ENCODE measurements around the gene ICA1. TPM values are rescaled to one million over a fixed set of nuclear protein-coding genes. Genes with fewer than 3 reads are reported as not detected.
"Not testable (repeated sequence)": the region's sequence is repeated elsewhere in the genome, so short reads cannot be mapped to it uniquely, and the experiment has no call there.

The ICA1 gene
- total RNA-seq, 1 experiment from 2014 or later, result not detected

DNA sequence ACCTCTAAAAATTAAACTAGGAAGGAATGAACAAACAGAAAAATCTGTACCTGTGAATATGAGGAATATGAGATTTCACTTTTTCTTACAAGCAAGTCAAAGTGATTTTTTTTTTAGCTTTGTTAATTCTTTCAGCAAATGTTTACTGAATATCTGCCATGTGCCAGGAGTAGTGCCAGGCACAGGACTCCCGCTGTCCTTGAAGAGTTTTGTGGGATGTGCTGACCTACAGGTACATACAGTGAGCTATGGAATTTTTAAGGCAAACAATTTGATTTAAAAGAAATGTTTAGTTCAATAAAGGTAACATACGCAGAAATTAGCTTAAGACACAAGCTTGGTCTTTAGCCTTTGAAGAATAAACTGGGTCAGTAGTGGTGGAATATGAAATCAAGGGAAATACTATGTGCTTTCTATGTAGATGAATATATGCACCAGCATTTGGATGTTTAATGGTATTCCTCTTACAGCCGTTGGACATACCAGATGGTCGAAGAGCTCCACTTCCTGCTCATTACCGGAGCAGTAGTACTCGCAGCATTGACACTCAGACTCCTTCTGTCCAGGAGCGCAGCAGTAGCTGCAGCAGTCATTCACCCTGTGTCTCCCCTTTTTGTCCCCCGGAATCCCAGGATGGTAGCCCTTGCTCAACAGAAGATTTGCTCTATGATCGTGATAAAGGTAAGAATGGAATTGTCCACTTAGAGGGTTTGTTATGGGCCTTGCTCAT is 191.4 kb downstream of the ICA1 start:
- H3K27me3 ChIP-seq (replicated peaks), result no peaks in the 10 kb centered on the region
- no peaks in the 10 kb centered on the region for H3K36me3 ChIP-seq
- no peaks in the 10 kb centered on the region for H3K4me1 ChIP-seq (replicated peaks)
- no peaks in the 10 kb centered on the region for H3K9me3 ChIP-seq (replicated peaks)
- H3K27ac ChIP-seq, result no peak overlapping the region
- H3K4me3 ChIP-seq, result no peak overlapping the region
- no peak for DNase-seq (ENCODE audit: low read depth in 1 of 2, low spot score in 2 of 2)

DNA sequence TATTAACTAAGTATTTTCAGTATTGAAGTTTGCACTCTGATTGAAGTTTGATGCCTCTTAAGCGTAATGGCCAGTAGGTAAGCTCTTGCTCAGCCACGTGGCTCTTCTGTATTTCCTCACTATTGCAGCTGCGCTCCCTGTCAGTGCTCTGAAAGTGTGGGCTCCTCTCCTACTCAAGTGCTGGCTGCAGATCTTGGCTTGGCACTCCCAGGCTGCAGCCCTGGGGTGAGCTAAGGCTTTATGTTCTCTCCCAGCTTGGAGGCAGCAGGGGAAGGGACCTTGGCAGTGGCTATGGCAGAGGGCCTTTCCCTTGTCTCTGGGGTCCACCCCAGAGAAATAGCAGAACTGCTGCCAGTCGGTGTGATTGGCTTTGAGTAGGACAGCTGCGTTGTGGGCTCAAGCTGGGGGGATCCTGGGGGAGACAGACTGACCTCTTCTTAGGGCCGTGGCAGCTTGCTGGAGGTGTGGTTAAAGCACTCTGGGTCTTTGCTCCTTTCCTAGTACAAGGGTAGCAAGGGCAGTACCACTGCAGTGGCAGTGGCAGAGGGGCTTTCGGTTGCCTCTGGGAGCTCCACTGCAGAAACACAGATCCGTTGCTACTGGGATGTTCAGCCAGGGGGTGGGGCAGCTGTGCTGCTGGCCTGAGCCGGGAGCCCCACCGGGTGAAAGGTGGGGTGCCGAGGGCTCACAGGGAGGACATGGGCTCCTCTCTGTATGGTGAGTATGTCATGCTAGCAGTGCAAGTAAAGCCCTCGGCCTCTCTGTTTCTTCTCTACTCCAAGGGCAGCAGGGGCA is 192.9 kb downstream of the ICA1 start:
- H3K27ac ChIP-seq, result no peak overlapping the region
- no peaks in the 10 kb centered on the region for H3K4me1 ChIP-seq (replicated peaks)
- H3K9me3 ChIP-seq (replicated peaks), result no peaks in the 10 kb centered on the region
- no peaks in the 10 kb centered on the region for H3K27me3 ChIP-seq (replicated peaks)
- no peak for DNase-seq (ENCODE audit: low read depth in 1 of 2, low spot score in 2 of 2)
- no peak overlapping the region for H3K4me3 ChIP-seq
- H3K36me3 ChIP-seq, result no peaks in the 10 kb centered on the region

DNA sequence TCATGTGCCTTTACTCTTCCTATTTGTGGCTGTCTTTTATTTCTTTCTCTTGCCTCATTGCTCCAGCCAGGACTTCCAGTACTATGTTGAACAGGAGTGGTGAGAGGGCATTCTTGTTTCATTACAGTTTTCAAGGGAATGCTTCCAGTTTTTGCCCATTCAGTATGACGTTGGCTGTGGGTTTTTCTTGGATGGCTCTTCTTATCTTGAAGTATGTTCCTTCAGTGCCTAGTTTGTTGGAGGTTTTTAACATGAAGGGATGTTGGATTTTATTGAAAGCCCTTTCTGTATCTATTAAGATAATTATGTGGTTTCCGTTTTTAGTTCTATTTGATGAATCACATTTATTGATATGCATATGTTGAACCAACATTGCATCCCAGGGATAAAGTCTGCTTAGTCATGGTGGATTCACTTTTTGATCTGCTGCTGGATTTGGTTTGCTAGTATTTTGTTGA is 196.6 kb downstream of the ICA1 start:
- Histone ChIP-seq H3K4me1 (replicated peaks) (no peaks in the 10 kb centered on the region), H3K9me3 (replicated peaks) (no peaks in the 10 kb centered on the region), H3K4me3 (no peak overlapping the region), H3K36me3 (no peaks in the 10 kb centered on the region), H3K27ac (no peak overlapping the region), H3K27me3 (replicated peaks) (no peaks in the 10 kb centered on the region)
- no peak for DNase-seq (ENCODE audit: low read depth in 1 of 2, low spot score in 2 of 2)

DNA sequence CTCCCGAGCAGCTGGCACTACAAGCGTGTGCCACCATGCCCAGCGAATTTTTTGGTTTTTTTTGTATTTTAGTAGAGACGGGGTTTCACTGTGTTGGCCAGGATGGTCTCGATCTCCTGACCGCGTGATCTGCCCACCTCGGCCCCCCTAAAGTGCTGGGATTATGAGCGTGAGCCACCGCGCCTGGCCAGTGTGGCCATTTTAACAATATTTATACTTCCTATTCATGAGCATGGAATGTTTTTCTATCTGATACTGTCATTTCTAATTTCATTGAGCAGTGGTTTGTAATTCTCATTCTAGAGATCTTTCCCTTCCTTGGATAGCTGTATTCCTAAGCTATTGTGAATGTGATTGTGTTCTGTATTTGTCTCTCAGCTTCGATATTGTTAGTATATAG is 197.1 kb downstream of the ICA1 start:
- H3K4me1 ChIP-seq (replicated peaks), result no peaks in the 10 kb centered on the region
- no peaks in the 10 kb centered on the region for H3K9me3 ChIP-seq (replicated peaks)
- no peak overlapping the region for H3K27ac ChIP-seq
- DNase-seq (ENCODE audit: low read depth in 1 of 2, low spot score in 2 of 2), result no peak
- H3K36me3 ChIP-seq, result no peaks in the 10 kb centered on the region
- no peaks in the 10 kb centered on the region for H3K27me3 ChIP-seq (replicated peaks)
- no peak overlapping the region for H3K4me3 ChIP-seq

DNA sequence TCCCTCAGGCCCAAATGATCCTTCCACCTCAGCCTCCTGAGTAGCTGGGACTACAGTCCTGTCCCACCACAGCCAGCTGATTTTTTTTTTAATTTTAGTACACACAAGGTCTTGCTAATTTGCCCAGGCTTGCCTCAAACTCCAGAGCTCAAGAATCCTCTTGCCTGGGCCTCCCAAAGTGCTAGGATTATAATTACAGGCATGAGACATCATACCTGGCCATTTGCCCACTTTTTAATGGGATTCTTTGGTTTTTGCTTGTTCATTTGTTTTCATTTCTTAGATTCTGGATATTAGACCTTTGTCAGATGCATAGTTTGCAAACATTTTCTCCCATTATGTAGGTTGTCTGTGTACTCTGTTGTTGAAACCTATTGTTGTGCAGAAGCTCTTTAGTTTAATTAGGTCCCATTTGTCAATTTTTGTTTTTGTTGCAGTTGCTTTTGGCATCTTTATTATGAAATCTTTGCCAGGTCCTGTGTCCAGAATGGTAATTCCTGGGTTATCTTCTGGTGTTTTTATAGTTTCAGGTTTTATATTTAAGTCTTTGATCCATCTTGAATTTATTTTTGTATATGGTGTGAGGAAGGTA is 198.2 kb downstream of the ICA1 start:
- H3K4me3 ChIP-seq, result no peak overlapping the region
- H3K9me3 ChIP-seq (replicated peaks), result no peaks in the 10 kb centered on the region
- no peaks in the 10 kb centered on the region for H3K4me1 ChIP-seq (replicated peaks)
- H3K27me3 ChIP-seq (replicated peaks), result no peaks in the 10 kb centered on the region
- no peak for DNase-seq (ENCODE audit: low read depth in 1 of 2, low spot score in 2 of 2)
- H3K36me3 ChIP-seq, result no peaks in the 10 kb centered on the region
- H3K27ac ChIP-seq, result no peak overlapping the region

DNA sequence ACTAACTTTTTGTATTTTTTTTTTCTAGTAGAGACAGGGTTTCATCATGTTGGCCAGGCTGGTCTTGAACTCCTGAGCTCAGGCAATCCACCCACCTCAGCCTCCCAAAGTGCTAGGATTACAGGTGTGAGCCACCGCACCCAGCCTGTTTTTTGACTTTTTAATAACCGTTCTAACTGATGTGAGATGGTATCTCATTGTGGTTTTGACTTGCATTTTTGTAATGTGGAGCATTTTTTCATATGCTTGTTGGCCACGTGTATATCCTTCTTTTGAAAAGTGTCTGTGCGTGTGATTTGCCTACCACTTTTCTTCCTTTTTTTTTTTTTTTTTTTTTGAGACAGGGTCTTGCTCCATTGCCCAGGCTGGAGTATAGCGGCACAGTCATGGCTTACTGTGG is 198.7 kb downstream of the ICA1 start:
- not testable (repeated sequence) for H3K27me3 ChIP-seq (replicated peaks); DNase-seq (ENCODE audit: low read depth in 1 of 2, low spot score in 2 of 2); H3K36me3 ChIP-seq; H3K9me3 ChIP-seq (replicated peaks); H3K27ac ChIP-seq; H3K4me1 ChIP-seq (replicated peaks); H3K4me3 ChIP-seq

Other genes starting within 250 kb of the ICA1 start
- not detected in 2 replicates for gene NXPH1, start 171.4 kb upstream of the ICA1 start, total RNA-seq (2014; rRNA removed; shearing (Covaris generic))

Measured in SJSA1 (cell line).